Thyroid gland (tissue), 4 donors: ENCODE results near the gene TBC1D16. TPM values are rescaled to one million over a fixed set of nuclear protein-coding genes. Genes with fewer than 3 reads are reported as not detected.
"Not testable (repeated sequence)": the region's sequence is repeated elsewhere in the genome, so short reads cannot be mapped to it uniquely, and the experiment has no call there.

ENCODE experiments used
- DNase-seq, 2 donors: peaks; one replicate each; pipeline ENCODE4 v3.0.0-alpha.2; 2019
- H3K27ac ChIP-seq, 3 donors: fragments of 200-600 bp; sonication (generic); 1 replicate in 2 of 3; 2 replicates in 1 of 3; pipeline ENCODE4 v1.5.1; 2016 to 2019; ENCODE audit warnings: mild to moderate bottlenecking in 1 of 3, moderate library complexity in 1 of 3
- H3K27me3 ChIP-seq: fragments of 200-600 bp; sonication (generic); one replicate; pipeline ENCODE4 v1.5.1; 2019
- H3K36me3 ChIP-seq, 2 donors: fragments of 200-600 bp; sonication (generic); one replicate each; pipeline ENCODE4 v1.5.1; 2016 to 2019
- H3K4me1 ChIP-seq, 2 donors: fragments of 200-600 bp; sonication (generic); one replicate each; pipeline ENCODE4 v1.5.1; 2017 to 2019
- H3K4me3 ChIP-seq, 3 donors: fragments of 200-600 bp; sonication (generic); replicated peaks in 1 of 3; 1 replicate in 2 of 3; 2 replicates in 1 of 3; pipeline ENCODE4 v1.5.1; 2016; ENCODE audit warnings: mild to moderate bottlenecking in 1 of 3
- H3K9me3 ChIP-seq: fragments of 200-600 bp; sonication (generic); one replicate; pipeline ENCODE4 v1.5.1; 2017
- CTCF ChIP-seq, 6 experiments: fragments of 200-600 bp in 3 of 6; fragments of 450-650 bp in 3 of 6; sonication (generic) in 3 of 6; IDR thresholded peaks; one replicate each; pipeline ENCODE4 v1.5.1; 2016 to 2019; ENCODE audit warnings: antibody characterized with exemption in 6 of 6, mild to moderate bottlenecking in 2 of 6, inconsistent platforms in 1 of 6, moderate library complexity in 1 of 6
- POLR2A ChIP-seq, 2 donors: fragments of 450-650 bp; IDR thresholded peaks; one replicate each; pipeline ENCODE4 v1.6.1; 2017; ENCODE audit warnings: antibody characterized with exemption in 2 of 2, mild to moderate bottlenecking in 2 of 2, moderate library complexity in 1 of 2
- WGBS, 2 donors: methylation state at CpG; one replicate each; pipeline ENCODE4 v1.1.5; 2017; 5-methylcytosine and 5-hydroxymethylcytosine counted together
- intact Hi-C: fragments of 100-400 bp; cut with DNase I; formaldehyde crosslinking; loops from one replicate; pipeline ENCODE4 v1.15.1; 2023
- total RNA-seq, 4 donors: library from RNA; depleted of rRNA; stranded (reverse); fragments of >200 nt; gene quantifications; one replicate each; pipeline ENCODE4 v1.2.3, GENCODE V29; 2016

The TBC1D16 gene
- total RNA-seq, 4 donors from 2014 or later = 25.4 to 32.2 (median 29.8) TPM

DNA sequence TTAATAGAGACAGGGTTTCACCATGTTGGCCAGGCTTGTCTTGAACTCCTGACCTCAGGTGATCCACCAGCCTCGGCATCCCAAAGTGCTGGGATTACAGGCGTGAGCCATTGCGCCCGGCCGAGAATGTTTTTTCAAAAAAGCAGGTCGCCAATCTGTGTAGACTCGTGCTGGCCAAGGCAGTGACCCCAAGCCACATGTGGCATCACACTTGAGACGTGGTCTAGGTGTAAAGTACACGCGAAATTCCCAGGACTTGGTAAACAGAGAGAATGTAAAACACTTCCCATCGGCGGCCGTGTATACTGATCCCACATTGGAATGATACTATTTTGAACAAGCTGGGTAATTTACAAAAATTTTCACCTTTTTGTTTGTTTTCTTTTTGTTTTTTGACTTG is 41.1 kb downstream of the TBC1D16 start:
- 92 to 94% methylated on average over 13 of the region's 13 CpGs for whole genome bisulfite sequencing, 2 donors
- H3K4me1 ChIP-seq = peaks cover 5 to 24% of the 10 kb centered on the region in 2 donors
- H3K27me3 ChIP-seq = no peaks in the 10 kb centered on the region
- TF ChIP-seq POLR2A (IDR thresholded peaks at IDR 0.05) (no peak), CTCF (IDR thresholded peaks at IDR 0.05) (no peak)
- intact Hi-C loops = loop anchor here (5.0 kb wide), 1 partner anchor 207 kb away; no protein-coding TSS in a partner anchor
- DNase-seq = no peak
- no peak overlapping the region for H3K4me3 ChIP-seq
- no peaks in the 10 kb centered on the region for H3K9me3 ChIP-seq
- H3K27ac ChIP-seq = no peak overlapping the region
- H3K36me3 ChIP-seq = no peaks in the 10 kb centered on the region

- H3K36me3 ChIP-seq, H3K9me3 ChIP-seq, H3K27me3 ChIP-seq, H3K4me3 ChIP-seq, H3K27ac ChIP-seq, DNase-seq: not testable (repeated sequence)
- 64 to 69% methylated on average over 4 of the region's 4 CpGs for WGBS, 2 donors
- H3K4me1 ChIP-seq = peaks cover 5 to 24% of the 10 kb centered on the region in 2 donors
- intact Hi-C loops = loop anchor here (5.0 kb wide), 1 partner anchor 207 kb away; no protein-coding TSS in a partner anchor
Measured at GRCh38 chr17:79994228-79994569, 41.5 kb downstream of the TBC1D16 start.

DNA sequence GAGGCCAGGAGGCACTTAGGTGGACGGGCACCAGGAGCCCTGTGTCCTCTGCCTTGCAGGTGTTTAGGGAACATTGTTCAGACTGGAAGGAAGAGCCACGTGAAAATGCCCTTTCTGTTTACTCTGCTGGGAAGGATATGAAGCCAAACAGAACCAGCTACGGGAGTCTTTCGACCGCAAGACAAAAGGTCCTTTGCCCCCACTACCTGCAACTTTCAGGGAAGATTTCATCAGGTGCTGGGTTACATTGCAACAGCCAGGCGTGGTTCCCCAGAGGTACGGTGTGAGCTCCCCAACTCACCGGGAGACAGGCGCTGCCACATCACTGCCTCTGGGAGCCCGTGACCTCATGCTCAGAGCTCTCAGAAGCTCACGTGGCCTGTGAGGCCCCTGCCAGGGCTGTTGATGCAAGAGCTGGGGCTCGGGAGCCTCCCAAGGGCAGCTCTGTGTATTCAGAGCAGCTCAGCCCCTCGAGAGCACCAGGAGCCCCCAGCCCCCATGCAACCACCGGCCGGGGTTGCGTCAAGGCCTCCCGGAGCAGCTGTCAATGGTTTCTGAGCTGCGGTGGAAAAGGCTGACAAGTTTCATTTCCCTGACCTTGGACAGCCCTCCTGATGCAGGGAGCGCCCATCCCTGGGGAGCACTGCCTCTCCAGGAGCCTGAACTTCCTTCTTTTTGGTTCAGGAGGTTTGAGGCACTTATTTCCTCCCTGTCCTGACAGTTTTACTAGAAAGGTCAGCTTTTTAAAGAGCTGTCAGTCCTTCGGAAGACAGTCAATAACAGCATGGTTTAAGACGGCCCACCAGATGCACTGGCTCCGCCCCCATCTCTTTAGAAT is 42.1 kb downstream of the TBC1D16 start:
- Histone ChIP-seq H3K4me1 (peaks cover 9 to 30% of the 10 kb centered on the region in 2 donors), H3K9me3 (no peaks in the 10 kb centered on the region), H3K27ac (no peak overlapping the region), H3K36me3 (no peaks in the 10 kb centered on the region), H3K4me3 (no peak overlapping the region), H3K27me3 (no peaks in the 10 kb centered on the region)
- peak; percentile 75 to 82 for DNase-seq
- intact Hi-C loops = loop anchor here (5.0 kb wide), 1 partner anchor 206 kb away; no protein-coding TSS in a partner anchor
- 45 to 65% methylated on average over 10 to 16 of the region's 22 CpGs for WGBS, 2 donors
- no peak for TF ChIP-seq CTCF (IDR thresholded peaks at IDR 0.05)

- Histone ChIP-seq H3K27me3 (no peaks in the 10 kb centered on the region), H3K4me3 (no peak overlapping the region), H3K9me3 (no peaks in the 10 kb centered on the region), H3K36me3 (no peaks in the 10 kb centered on the region), H3K4me1 (peaks cover 17 to 38% of the 10 kb centered on the region in 2 donors), H3K27ac (no peak overlapping the region)
- 87 to 90% methylated on average over 10 of the region's 10 CpGs for WGBS, 2 donors
- no peak for DNase-seq
- intact Hi-C loops = loop anchor here (5.0 kb wide), 1 partner anchor 206 kb away; no protein-coding TSS in a partner anchor
- TF ChIP-seq CTCF (IDR thresholded peaks at IDR 0.05) = no peak
- TF ChIP-seq POLR2A (IDR thresholded peaks at IDR 0.05) = no peak
Measured at GRCh38 chr17:79992649-79993389, 42.9 kb downstream of the TBC1D16 start.

- no peaks in the 10 kb centered on the region for H3K9me3 ChIP-seq
- TF ChIP-seq POLR2A (IDR thresholded peaks at IDR 0.05) = no peak
- no peak for TF ChIP-seq CTCF (IDR thresholded peaks at IDR 0.05)
- H3K27me3 ChIP-seq = no peaks in the 10 kb centered on the region
- peaks cover 22 to 45% of the 10 kb centered on the region in 2 donors for H3K4me1 ChIP-seq
- intact Hi-C loops = loop anchor here (5.0 kb wide), 1 partner anchor 205 kb away; no protein-coding TSS in a partner anchor
- no peaks in the 10 kb centered on the region for H3K36me3 ChIP-seq
- no peak overlapping the region for H3K4me3 ChIP-seq
- DNase-seq = no peak
- H3K27ac ChIP-seq = no peak overlapping the region
- WGBS, 2 donors = 35% methylated on average over 28 to 30 of the region's 44 CpGs
Measured at GRCh38 chr17:79991924-79992648, 43.6 kb downstream of the TBC1D16 start.
